ENCODE results near the gene CEP295NL.
A peak's percentile ranks its signal among the peaks of the same experiment; 100 is the strongest.
"Not testable (repeated sequence)": the region's sequence is repeated elsewhere in the genome, so short reads cannot be mapped to it uniquely, and the experiment has no call there.

CEP295NL gene, protein sequence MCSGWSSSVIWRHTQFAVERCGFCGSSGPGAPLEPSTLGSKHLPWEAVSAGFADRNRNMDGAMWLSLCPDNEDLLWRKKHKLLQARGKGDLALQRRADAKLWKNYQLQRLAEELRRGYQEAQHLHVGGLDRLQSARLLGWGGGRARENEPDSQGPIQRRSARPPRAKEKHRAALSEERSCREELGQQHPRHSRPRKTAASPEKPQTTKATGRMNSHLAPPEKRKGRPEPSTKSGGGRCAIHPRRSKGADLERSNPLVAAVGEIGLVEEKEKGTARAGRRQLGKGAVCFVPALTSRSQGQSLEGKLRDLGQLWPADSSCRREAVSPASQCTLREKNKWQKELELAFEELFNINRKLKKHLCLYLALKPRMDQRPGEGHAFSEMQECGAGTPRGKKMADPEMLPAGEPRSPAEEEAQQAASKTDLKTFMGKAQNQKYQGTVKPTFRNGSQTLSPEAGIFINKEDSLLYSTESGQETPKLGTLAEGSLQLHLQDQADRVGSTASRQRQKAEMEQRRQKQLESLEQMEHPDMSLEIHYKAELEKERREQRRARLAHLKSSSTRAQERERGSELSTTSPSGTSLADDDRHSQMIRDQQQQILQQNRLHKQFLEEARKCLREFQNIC

DNA sequence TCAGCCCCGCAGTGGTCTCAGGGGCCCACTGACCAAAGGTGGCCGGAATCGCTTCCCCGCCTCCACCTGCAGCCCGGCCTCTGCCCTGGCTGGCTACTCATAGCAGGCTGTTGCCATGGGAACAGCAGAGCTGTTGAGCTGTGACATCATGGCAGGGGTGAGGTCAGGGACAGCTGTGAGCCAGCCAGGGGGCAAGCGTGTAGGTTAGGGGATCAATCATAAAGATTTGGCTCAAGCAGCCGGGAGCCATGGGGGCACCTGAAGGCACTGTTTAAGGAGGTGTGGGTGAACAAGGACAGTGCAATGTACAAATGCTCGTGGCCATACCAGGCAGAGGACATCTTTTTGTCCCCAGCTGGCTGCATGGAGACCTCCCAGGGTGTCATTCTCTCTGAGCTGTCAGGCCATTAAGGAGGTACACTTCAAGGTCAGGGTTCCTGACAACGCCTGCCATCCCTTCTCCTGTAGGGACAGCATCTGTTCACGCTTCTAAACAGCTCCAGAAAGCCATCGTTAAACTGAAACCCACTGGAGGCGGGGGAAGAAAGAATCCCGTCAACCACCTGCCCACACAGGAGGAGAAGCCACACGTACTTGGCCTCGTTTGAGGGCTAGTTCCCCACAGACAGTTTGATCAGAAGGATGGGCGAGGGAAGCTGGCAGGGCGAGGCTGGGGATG, at the start of gene CEP295NL:
CEP295NL (minus strand) TSS at position 101 of the 679 bp plus-strand sequence. CDS start 1,373 bp downstream, outside the sequence.
- ATAC-seq (ENCODE audit: low read depth): no peak
- Mint-ChIP-seq H3K4me1 (peaks cover 6% of the 10 kb centered on the region), H3K36me3 (peaks cover 3% of the 10 kb centered on the region), H3K4me3 (no peak within 1 kb of the TSS), H3K27me3 (peaks cover 2% of the 10 kb centered on the region), H3K9me3 (no peaks in the 10 kb centered on the region), H3K27ac (peak within 1 kb of the TSS; percentile 32)
- no peak for DNase-seq (ENCODE audit: low spot score in 2 of 2)

DNA sequence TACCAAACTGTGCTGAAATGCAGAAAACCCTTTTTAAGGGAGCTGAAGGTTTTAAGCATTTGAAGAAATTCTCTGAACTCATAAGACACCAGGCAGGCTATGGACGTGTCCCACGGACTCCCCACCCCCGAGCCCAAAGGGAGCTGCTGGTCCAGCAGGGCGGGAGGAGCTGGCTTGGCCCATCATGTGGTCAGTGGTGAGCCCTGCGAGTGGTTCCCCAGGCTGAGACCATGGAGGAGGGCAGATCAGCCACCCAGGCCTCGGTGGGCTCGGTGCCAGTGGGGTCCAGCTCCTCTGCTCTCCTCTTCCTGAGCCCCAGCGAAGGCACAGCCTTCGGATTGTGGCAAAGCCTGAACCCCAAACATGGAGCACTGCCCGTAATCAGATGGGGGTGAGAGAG, 49.7 kb upstream of the CEP295NL start:
- Mint-ChIP-seq H3K27me3 (peaks cover 8% of the 10 kb centered on the region), H3K4me1 (no peaks in the 10 kb centered on the region)
- no peak for ATAC-seq (ENCODE audit: low read depth)

DNA sequence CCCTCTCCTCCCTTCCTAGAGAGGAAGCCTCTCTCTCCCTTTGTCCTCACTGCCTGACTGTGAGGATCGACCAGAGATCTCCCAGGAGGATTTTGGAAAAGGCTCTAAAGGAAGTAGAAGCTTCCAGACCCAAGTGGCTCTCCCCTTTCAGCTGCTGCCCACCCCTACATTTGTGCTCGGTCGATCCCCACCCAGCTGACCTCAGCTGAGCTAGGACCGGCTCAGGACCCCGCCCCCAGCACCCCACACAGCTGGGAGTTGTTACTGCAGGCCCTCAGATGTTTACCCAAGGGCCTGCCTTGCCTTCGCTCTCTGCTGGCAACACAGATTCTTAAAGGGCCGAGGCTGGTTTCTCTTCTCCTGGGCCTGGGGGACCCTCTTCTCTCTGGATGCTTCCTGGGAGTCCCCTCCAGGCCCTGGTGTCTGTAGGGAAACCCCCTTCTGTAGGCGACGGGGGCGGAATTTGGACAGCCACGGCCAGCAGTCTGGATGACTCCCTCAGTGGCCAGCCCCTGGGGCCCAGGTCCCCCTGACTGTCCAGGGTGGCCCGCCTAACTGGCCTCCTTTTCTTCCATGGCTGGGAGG, 49.1 kb upstream of the CEP295NL start:
- H3K27ac Mint-ChIP-seq: no peak overlapping the region
- peaks cover 1% of the 10 kb centered on the region for H3K9me3 Mint-ChIP-seq
- no peak overlapping the region for H3K4me3 Mint-ChIP-seq
- H3K36me3 Mint-ChIP-seq: peaks cover 3% of the 10 kb centered on the region
- DNase-seq (ENCODE audit: low spot score in 2 of 2) (no peak), ATAC-seq (ENCODE audit: low read depth) (no peak)
- peaks cover 7% of the 10 kb centered on the region for H3K27me3 Mint-ChIP-seq
- H3K4me1 Mint-ChIP-seq: no peaks in the 10 kb centered on the region

More for the DNA sequence above, 49.7 kb upstream of the CEP295NL start:
- H3K9me3 Mint-ChIP-seq: peaks cover 1% of the 10 kb centered on the region
- no peak overlapping the region for H3K27ac Mint-ChIP-seq
- no peak for DNase-seq (ENCODE audit: low spot score in 2 of 2)
- peaks cover 3% of the 10 kb centered on the region for H3K36me3 Mint-ChIP-seq
- H3K4me3 Mint-ChIP-seq: no peak overlapping the region

DNA sequence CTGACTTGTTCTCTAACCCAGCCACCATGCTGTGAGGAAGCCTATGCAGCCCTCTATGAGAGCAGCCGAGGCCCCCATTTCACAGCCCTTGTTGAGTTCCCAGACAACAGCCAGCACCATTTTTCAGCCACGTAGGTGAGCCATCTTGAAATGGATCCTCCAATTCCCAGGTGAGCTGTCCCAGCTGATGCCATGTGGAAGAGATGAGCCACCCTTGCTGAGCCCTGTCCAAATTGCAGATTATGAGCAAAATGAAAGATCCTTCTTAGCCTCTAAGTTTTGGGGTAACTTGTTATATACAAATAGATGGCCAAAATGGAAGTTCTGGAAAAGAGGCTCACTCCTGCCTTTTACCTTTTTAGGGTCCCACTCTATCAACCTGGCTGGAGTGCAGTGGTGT, 47.9 kb upstream of the CEP295NL start:
- peaks cover 3% of the 10 kb centered on the region for H3K36me3 Mint-ChIP-seq
- peaks cover 12% of the 10 kb centered on the region for H3K27me3 Mint-ChIP-seq
- H3K4me3 Mint-ChIP-seq: no peak overlapping the region
- ATAC-seq (ENCODE audit: low read depth) (no peak), DNase-seq (ENCODE audit: low spot score in 2 of 2) (no peak)
- no peak overlapping the region for H3K27ac Mint-ChIP-seq
- H3K4me1 Mint-ChIP-seq: peaks cover 2% of the 10 kb centered on the region
- peaks cover 1% of the 10 kb centered on the region for H3K9me3 Mint-ChIP-seq

DNA sequence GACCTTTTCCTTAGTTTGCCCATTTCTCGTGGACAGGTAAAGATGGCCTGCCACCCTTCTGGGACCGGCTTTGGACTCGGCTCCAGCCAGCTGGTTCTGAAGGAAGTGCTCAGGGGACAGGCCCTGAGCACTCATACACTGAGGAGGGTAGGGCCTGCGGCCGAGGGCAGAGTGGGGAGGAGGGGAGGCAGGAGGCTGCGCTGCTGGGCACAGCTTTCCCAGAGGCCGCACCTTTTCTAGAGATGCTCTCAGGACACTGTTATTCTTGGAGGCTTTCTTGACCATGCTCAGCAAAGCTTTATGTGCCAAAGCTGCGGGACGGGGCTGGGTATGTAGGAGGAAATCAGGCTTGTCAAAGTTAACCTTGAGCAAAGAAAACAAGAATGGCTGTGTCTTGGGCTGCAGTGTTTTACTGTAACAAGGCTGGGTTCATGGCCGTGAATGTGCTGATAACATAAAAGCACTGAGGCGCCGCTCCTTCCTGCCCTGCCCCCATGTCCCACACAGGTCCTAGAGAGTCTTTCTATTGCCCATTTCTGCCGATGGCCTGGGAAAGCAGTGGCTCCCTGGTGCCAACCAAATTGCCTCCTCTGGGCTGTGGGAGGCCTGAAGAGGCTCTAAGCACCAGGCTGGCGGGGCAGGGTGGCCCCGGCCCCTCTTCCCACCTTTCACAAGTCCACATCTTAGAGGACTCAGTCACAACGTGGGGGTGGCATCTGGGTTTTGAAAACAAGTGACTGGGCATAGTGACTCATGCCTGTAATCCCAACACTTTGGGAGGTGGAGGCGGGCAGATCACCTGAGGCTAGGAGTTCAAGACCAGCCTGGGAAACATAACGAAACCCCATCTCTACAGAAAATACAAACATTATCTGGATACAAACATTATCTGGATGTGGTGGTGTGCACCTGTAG, 44.5 kb upstream of the CEP295NL start:
- H3K36me3 Mint-ChIP-seq: peaks cover 3% of the 10 kb centered on the region
- peaks cover 2% of the 10 kb centered on the region for H3K4me1 Mint-ChIP-seq
- no peak overlapping the region for H3K4me3 Mint-ChIP-seq
- DNase-seq (ENCODE audit: low spot score in 2 of 2) (no peak), ATAC-seq (ENCODE audit: low read depth) (no peak)
- peaks cover 17% of the 10 kb centered on the region for H3K27me3 Mint-ChIP-seq
- peaks cover 1% of the 10 kb centered on the region for H3K9me3 Mint-ChIP-seq
- H3K27ac Mint-ChIP-seq: no peak overlapping the region

DNA sequence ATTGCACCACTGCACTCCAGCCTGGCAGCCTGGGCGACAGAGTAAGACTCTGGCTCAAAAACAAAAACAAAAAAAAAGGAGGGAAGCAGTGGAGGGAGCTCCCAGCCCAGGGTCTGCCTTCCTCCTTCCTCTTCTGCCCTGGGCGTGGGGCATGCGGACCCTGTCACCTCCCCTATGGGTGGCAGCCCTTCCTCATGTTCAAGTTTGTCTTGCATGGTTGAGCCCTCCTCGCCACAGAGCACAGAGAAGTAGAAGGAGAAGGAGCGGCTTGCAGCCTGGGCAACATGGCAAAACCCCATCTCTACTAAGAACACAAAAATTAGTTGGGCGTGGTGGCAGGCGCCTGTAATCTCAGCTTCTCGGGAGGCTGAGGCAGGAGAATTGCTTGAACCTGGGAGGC, 43.6 kb upstream of the CEP295NL start:
- peaks cover 17% of the 10 kb centered on the region for H3K27me3 Mint-ChIP-seq
- no peak overlapping the region for H3K27ac Mint-ChIP-seq
- no peak for ATAC-seq (ENCODE audit: low read depth)

DNA sequence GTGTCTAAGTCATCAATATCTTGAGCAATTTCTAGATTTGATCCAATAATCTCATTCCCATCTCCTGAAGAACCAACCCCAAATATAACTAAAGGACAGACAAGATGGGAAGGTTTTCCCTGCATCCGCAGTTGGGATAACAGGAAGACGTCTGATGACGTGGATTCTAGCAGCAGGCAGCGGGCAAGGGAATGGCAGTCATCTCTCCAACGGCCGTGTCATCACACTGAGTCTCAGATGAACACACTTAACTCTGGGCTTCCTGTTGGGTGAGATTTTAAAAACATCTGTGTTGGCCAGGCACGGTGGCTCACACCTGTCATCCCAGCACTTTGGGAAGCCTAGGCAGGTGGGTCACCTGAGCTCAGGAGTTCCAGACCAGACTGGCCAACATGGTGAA, 43.1 kb upstream of the CEP295NL start:
- peaks cover 2% of the 10 kb centered on the region for H3K4me1 Mint-ChIP-seq
- H3K27me3 Mint-ChIP-seq: peaks cover 16% of the 10 kb centered on the region
- no peak for DNase-seq (ENCODE audit: low spot score in 2 of 2)
- ATAC-seq (ENCODE audit: low read depth): no peak
- no peak overlapping the region for H3K4me3 Mint-ChIP-seq
- H3K9me3 Mint-ChIP-seq: peaks cover 1% of the 10 kb centered on the region
- H3K36me3 Mint-ChIP-seq: peaks cover under 1% of the 10 kb centered on the region
- no peak overlapping the region for H3K27ac Mint-ChIP-seq

More for the DNA sequence above, 43.6 kb upstream of the CEP295NL start:
- peaks cover 3% of the 10 kb centered on the region for H3K36me3 Mint-ChIP-seq
- H3K4me1 Mint-ChIP-seq: peaks cover 2% of the 10 kb centered on the region
- H3K4me3 Mint-ChIP-seq: no peak overlapping the region
- no peak for DNase-seq (ENCODE audit: low spot score in 2 of 2)
- peaks cover 1% of the 10 kb centered on the region for H3K9me3 Mint-ChIP-seq

DNA sequence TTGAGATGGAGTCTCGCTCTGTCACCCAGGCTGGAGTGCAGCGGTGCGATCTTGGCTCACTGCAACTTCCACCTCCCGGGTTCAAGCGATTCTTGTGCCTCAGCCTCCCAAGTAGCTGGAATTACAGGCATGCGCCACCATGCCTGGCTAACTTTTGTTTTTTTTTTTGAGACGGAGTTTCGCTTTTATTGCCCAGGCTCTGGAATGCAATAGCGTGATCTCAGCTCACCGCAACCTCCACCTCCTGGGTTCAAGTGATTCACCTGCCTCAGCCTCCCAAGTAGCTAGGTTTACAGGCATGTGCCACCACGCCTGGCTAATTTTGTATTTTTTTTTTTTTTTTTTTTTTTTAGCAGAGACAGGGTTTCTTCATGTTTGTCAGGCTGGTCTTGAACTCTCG, 42.5 kb upstream of the CEP295NL start:
- H3K4me1 Mint-ChIP-seq; ATAC-seq (ENCODE audit: low read depth); DNase-seq (ENCODE audit: low spot score in 2 of 2); H3K9me3 Mint-ChIP-seq; H3K36me3 Mint-ChIP-seq; H3K4me3 Mint-ChIP-seq; H3K27ac Mint-ChIP-seq: not testable (repeated sequence)
- H3K27me3 Mint-ChIP-seq: peaks cover 15% of the 10 kb centered on the region

DNA sequence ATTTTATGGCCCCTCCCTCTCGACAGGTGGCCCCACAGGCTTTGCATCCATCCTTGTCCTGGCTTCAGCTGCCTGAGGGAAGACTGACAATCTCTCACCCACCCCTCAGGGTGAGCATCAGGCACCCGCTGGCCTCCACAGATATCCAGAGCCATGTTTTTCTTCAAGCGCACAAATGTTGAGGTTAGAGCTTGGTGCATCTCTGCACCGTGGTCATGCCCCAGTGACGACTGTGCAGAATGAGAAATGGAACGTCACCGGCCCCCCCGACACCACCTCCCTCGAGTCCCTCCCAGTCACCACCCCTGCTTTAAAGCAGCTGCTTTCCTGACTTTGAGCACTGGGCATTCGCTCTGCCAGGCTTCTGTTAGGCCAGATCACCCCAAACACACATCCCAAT, 42.0 kb upstream of the CEP295NL start:
- ATAC-seq (ENCODE audit: low read depth): peak; percentile 53
- peaks cover 15% of the 10 kb centered on the region for H3K27me3 Mint-ChIP-seq
- no peaks in the 10 kb centered on the region for H3K36me3 Mint-ChIP-seq
- H3K4me3 Mint-ChIP-seq: no peak overlapping the region
- H3K9me3 Mint-ChIP-seq: no peaks in the 10 kb centered on the region
- H3K27ac Mint-ChIP-seq: no peak overlapping the region
- DNase-seq (ENCODE audit: low spot score in 2 of 2): no peak
- H3K4me1 Mint-ChIP-seq: peaks cover 2% of the 10 kb centered on the region

DNA sequence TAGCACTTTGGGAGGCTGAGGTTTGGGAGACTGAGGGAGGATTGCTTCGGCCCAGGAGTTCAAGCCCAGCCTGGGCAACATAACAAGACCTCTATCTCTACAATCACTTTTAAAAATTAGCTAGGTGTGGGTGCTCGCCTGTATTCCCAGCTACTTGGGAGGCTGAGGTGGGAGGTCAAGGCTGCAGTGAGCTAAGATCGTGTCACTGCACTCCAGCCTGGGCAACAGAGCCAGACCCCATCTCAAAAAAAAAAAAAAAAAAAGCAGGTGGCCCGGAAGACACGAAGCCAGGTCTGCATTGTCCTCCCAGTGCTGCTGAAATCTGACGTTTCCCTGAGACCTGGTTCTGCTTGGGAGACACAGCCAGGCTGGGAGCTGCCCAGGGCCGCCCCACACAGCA, 41.0 kb upstream of the CEP295NL start:
- no peak overlapping the region for H3K27ac Mint-ChIP-seq
- H3K9me3 Mint-ChIP-seq: no peaks in the 10 kb centered on the region
- no peaks in the 10 kb centered on the region for H3K36me3 Mint-ChIP-seq
- peaks cover 18% of the 10 kb centered on the region for H3K27me3 Mint-ChIP-seq
- H3K4me1 Mint-ChIP-seq: peaks cover 2% of the 10 kb centered on the region
- ATAC-seq (ENCODE audit: low read depth) (no peak), DNase-seq (ENCODE audit: low spot score in 2 of 2) (no peak)
- no peak overlapping the region for H3K4me3 Mint-ChIP-seq

DNA sequence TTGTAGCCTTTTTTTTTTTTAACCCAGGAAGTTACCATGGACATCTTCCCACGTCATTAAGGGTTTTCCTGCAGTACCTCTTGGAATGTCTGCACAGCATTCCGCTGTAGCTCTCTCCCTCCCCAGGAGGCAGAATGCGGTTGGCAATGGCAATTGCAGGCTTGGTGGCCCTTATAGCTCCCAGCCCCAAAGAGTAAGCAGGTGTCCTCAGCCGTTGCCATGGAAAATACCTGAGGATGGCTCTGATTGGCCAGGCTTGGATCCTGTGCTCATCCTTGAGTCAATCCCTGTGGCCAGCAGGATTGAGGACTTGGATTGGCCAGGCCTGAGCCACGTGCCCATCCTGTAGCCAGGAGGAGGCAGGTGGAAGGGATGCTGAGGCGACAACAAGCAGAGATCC, 37.7 kb upstream of the CEP295NL start:
- DNase-seq (ENCODE audit: low spot score in 2 of 2) (no peak), ATAC-seq (ENCODE audit: low read depth) (no peak)
- H3K9me3 Mint-ChIP-seq: no peaks in the 10 kb centered on the region
- no peaks in the 10 kb centered on the region for H3K4me1 Mint-ChIP-seq
- no peaks in the 10 kb centered on the region for H3K36me3 Mint-ChIP-seq
- no peak overlapping the region for H3K27ac Mint-ChIP-seq
- H3K27me3 Mint-ChIP-seq: peaks cover 11% of the 10 kb centered on the region
- no peak overlapping the region for H3K4me3 Mint-ChIP-seq

DNA sequence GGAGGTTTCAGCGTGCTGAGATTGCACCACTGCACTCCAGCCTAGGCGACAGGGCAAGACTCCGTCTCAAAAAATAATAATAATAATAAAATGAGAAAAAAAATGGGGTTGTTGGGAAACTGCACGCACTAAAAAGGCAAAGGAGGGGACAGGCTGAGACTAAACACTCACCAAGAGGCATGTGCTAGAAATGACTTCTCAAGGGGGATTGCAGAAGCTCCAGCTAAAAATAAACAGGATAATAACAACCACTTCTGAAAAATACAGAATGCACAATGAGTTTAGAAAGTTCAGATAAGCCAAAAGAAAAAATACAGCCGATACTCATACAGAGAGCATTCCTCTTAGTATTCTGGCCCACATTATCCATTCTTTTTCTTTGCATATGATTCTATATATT, 37.3 kb upstream of the CEP295NL start:
- Mint-ChIP-seq H3K4me3 (no peak overlapping the region), H3K9me3 (no peaks in the 10 kb centered on the region), H3K27ac (no peak overlapping the region), H3K4me1 (no peaks in the 10 kb centered on the region), H3K36me3 (no peaks in the 10 kb centered on the region), H3K27me3 (peaks cover 15% of the 10 kb centered on the region)
- ATAC-seq (ENCODE audit: low read depth) (no peak), DNase-seq (ENCODE audit: low spot score in 2 of 2) (no peak)

DNA sequence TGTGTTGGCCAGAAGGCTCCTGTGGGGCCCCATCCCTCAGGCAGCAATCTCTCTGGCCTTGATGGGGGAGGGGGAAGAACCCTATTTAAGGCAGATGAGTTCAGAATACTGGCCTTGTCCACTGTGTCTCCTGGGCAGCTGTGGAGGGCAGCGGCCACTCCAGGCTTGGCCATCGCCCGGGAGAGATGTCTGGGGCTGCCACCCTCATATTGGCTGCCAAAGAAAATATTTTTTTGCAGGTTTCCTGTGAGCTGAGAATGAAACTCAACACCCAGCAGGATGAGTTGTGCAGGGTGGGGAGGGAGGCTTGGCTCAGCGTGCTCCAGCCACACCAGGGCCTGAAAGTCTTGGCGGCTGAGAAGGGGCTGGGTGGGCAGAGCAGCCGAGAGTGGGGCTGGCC, 36.6 kb upstream of the CEP295NL start:
- DNase-seq (ENCODE audit: low spot score in 2 of 2) (no peak), ATAC-seq (ENCODE audit: low read depth) (no peak)
- no peaks in the 10 kb centered on the region for H3K4me1 Mint-ChIP-seq
- H3K27me3 Mint-ChIP-seq: peaks cover 13% of the 10 kb centered on the region
- no peaks in the 10 kb centered on the region for H3K36me3 Mint-ChIP-seq
- no peak overlapping the region for H3K4me3 Mint-ChIP-seq
- no peaks in the 10 kb centered on the region for H3K9me3 Mint-ChIP-seq
- no peak overlapping the region for H3K27ac Mint-ChIP-seq

Measured in memory B cell (primary cell).